Glutamatergic neuron (in vitro differentiated cells): Measurements from ENCODE around the gene RAP1A. TPM values are rescaled to one million over a fixed set of nuclear protein-coding genes. Genes with fewer than 3 reads are reported as not detected.

ENCODE experiments used
- DNase-seq: peaks from one replicate; pipeline ENCODE4 v3.0.0; 2022
- H3K27ac Mint-ChIP-seq: one replicate; pipeline ENCODE4 v1.8.0; 2020; ENCODE audit warnings: mild to moderate bottlenecking, mixed read lengths, inconsistent platforms; ENCODE audit not compliant: unreplicated experiment
- H3K27me3 Mint-ChIP-seq: one replicate; pipeline ENCODE4 v1.8.0; 2020; ENCODE audit warnings: mild to moderate bottlenecking, moderate library complexity, mixed read lengths, inconsistent platforms; ENCODE audit not compliant: unreplicated experiment
- H3K36me3 Mint-ChIP-seq: one replicate; pipeline ENCODE4 v1.8.0; 2020; ENCODE audit warnings: mild to moderate bottlenecking, mixed read lengths, inconsistent platforms; ENCODE audit not compliant: unreplicated experiment
- H3K4me1 Mint-ChIP-seq: one replicate; pipeline ENCODE4 v1.8.0; 2020; ENCODE audit warnings: mild to moderate bottlenecking, low read depth, mixed read lengths, inconsistent platforms; ENCODE audit not compliant: unreplicated experiment
- H3K4me3 Mint-ChIP-seq: one replicate; pipeline ENCODE4 v1.8.0; 2020; ENCODE audit warnings: mild to moderate bottlenecking, mixed read lengths, inconsistent platforms; ENCODE audit not compliant: unreplicated experiment
- H3K9me3 Mint-ChIP-seq: one replicate; pipeline ENCODE4 v1.8.0; 2020; ENCODE audit warnings: mild to moderate bottlenecking, moderate library complexity, mixed read lengths, inconsistent platforms; ENCODE audit not compliant: unreplicated experiment
- CTCF ChIP-seq: fragments of 200-600 bp; sonication (generic); IDR thresholded peaks from one replicate; pipeline ENCODE4 v1.5.0; 2021; ENCODE audit not compliant: partially characterized antibody, unreplicated experiment
- total RNA-seq: library from RNA; stranded (reverse); fragmentation: NEBNext Ultra II Directional; extraction: Animal tissue kit (Norgen Biotek cat#: 25700); gene quantifications from one replicate; pipeline ENCODE4 v1.2.1, GENCODE V29; 2021; ENCODE audit not compliant: unreplicated experiment

RAP1A gene
- total RNA-seq, 1 donor from 2014 or later = 17.9 TPM

GRCh38 chr1:111746614-111746999 is 127.0 kb downstream of the RAP1A start:
- peaks cover 4% of the 10 kb centered on the region for H3K36me3 Mint-ChIP-seq
- H3K27me3 Mint-ChIP-seq = no peaks in the 10 kb centered on the region
- peaks cover 32% of the 10 kb centered on the region for H3K4me1 Mint-ChIP-seq
- no peak for DNase-seq
- no peak overlapping the region for H3K27ac Mint-ChIP-seq
- H3K4me3 Mint-ChIP-seq = no peak overlapping the region
- H3K9me3 Mint-ChIP-seq = peaks cover 13% of the 10 kb centered on the region
- no peak for TF ChIP-seq CTCF

GRCh38 chr1:111747282-111747734 is 127.7 kb downstream of the RAP1A start:
- H3K4me1 Mint-ChIP-seq = peaks cover 32% of the 10 kb centered on the region
- peaks cover 11% of the 10 kb centered on the region for H3K9me3 Mint-ChIP-seq
- peaks cover 4% of the 10 kb centered on the region for H3K36me3 Mint-ChIP-seq
- peak overlapping the region; percentile 3 for H3K27ac Mint-ChIP-seq
- peak; percentile 49 for DNase-seq
- H3K4me3 Mint-ChIP-seq = peak overlapping the region; percentile 25
- H3K27me3 Mint-ChIP-seq = no peaks in the 10 kb centered on the region
- peak; percentile 76 for TF ChIP-seq CTCF

- Mint-ChIP-seq H3K4me3 (peak overlapping the region; percentile 69), H3K27me3 (no peaks in the 10 kb centered on the region), H3K27ac (peak overlapping the region; percentile 3), H3K4me1 (peaks cover 32% of the 10 kb centered on the region), H3K36me3 (peaks cover 4% of the 10 kb centered on the region), H3K9me3 (peaks cover 11% of the 10 kb centered on the region)
- no peak for TF ChIP-seq CTCF
- DNase-seq = no peak
Observed at GRCh38 chr1:111747947-111748346, 128.4 kb downstream of the RAP1A start.

- no peak overlapping the region for H3K4me3 Mint-ChIP-seq
- H3K36me3 Mint-ChIP-seq = peaks cover 4% of the 10 kb centered on the region
- no peak for TF ChIP-seq CTCF
- DNase-seq = no peak
- peaks cover 12% of the 10 kb centered on the region for H3K9me3 Mint-ChIP-seq
- H3K4me1 Mint-ChIP-seq = peaks cover 39% of the 10 kb centered on the region
- peaks cover 1% of the 10 kb centered on the region for H3K27me3 Mint-ChIP-seq
- H3K27ac Mint-ChIP-seq = no peak overlapping the region
Observed at GRCh38 chr1:111749628-111750027, 130.0 kb downstream of the RAP1A start.

GRCh38 chr1:111750856-111751255 is 131.3 kb downstream of the RAP1A start:
- no peak overlapping the region for H3K27ac Mint-ChIP-seq
- peaks cover 21% of the 10 kb centered on the region for H3K9me3 Mint-ChIP-seq
- H3K4me3 Mint-ChIP-seq = peak overlapping the region; percentile 0
- TF ChIP-seq CTCF = no peak
- peaks cover 10% of the 10 kb centered on the region for H3K27me3 Mint-ChIP-seq
- peaks cover 35% of the 10 kb centered on the region for H3K4me1 Mint-ChIP-seq
- H3K36me3 Mint-ChIP-seq = peaks cover 4% of the 10 kb centered on the region
- DNase-seq = no peak
